HepG2 (cell line): ENCODE data around the gene FHDC1.

Source experiments
- MIER2 ChIP-seq: IDR thresholded peaks from 2 replicates; pipeline ENCODE4 v1.6.1; 2016; ENCODE audit warnings: missing biosample characterization, missing genetic modification reagents
- RBM22 ChIP-seq: fragments of 200-400 bp; formaldehyde crosslinking; optimal IDR thresholded peaks from 2 replicates; pipeline ENCODE3; 2017; ENCODE audit warnings: mild to moderate bottlenecking, low read length, moderate library complexity
- RELA ChIP-seq: sonication (generic); formaldehyde crosslinking; IDR thresholded peaks from 2 replicates; pipeline ENCODE4 v1.4.0; 2020; ENCODE audit warnings: missing genetic modification reagents
- SRY ChIP-seq: sonication (generic); formaldehyde crosslinking; IDR thresholded peaks from 2 replicates; pipeline ENCODE4 v1.8.0; 2022; ENCODE audit warnings: mild to moderate bottlenecking, missing genetic modification reagents
- TP53 ChIP-seq: sonication (generic); formaldehyde crosslinking; conservative IDR thresholded peaks from 2 replicates; pipeline ENCODE4 v1.4.0; 2020; ENCODE audit warnings: missing genetic modification reagents
- ZFP41 ChIP-seq: sonication (generic); formaldehyde crosslinking; IDR thresholded peaks from 2 replicates; pipeline ENCODE4 v1.4.0; 2020; ENCODE audit warnings: mild to moderate bottlenecking, missing genetic modification reagents, borderline replicate concordance
- ZFYVE20 ChIP-seq: sonication (generic); formaldehyde crosslinking; IDR thresholded peaks from 2 replicates; pipeline ENCODE4 v1.8.0; 2023; ENCODE audit warnings: low read depth, mild to moderate bottlenecking, moderate library complexity, missing genetic modification reagents, borderline replicate concordance
- ZNF790 ChIP-seq: sonication (generic); formaldehyde crosslinking; IDR thresholded peaks from 2 replicates; pipeline ENCODE4 v1.8.0; 2022; ENCODE audit warnings: missing genetic modification reagents, mild to moderate bottlenecking, borderline replicate concordance
- ZNF879 ChIP-seq: sonication (generic); formaldehyde crosslinking; IDR thresholded peaks from 2 replicates; pipeline ENCODE4 v1.8.1; 2023; ENCODE audit warnings: missing genetic modification reagents
- TF ChIP-seq, protein P1 (sequence below): sonication (generic); IDR thresholded peaks from 2 replicates; pipeline ENCODE4 v1.6.1; 2016; ENCODE audit warnings: low read depth, borderline replicate concordance
- TF ChIP-seq, protein P2 (sequence below): sonication (generic); formaldehyde crosslinking; IDR thresholded peaks from 2 replicates; pipeline ENCODE4 v1.5.0; 2020; ENCODE audit warnings: mild to moderate bottlenecking, missing genetic modification reagents, moderate library complexity
- TF ChIP-seq, protein P3 (sequence below): sonication (generic); formaldehyde crosslinking; IDR thresholded peaks from 2 replicates; pipeline ENCODE4 v1.4.0; 2020; ENCODE audit warnings: low read depth, mild to moderate bottlenecking, missing genetic modification reagents

DNA sequence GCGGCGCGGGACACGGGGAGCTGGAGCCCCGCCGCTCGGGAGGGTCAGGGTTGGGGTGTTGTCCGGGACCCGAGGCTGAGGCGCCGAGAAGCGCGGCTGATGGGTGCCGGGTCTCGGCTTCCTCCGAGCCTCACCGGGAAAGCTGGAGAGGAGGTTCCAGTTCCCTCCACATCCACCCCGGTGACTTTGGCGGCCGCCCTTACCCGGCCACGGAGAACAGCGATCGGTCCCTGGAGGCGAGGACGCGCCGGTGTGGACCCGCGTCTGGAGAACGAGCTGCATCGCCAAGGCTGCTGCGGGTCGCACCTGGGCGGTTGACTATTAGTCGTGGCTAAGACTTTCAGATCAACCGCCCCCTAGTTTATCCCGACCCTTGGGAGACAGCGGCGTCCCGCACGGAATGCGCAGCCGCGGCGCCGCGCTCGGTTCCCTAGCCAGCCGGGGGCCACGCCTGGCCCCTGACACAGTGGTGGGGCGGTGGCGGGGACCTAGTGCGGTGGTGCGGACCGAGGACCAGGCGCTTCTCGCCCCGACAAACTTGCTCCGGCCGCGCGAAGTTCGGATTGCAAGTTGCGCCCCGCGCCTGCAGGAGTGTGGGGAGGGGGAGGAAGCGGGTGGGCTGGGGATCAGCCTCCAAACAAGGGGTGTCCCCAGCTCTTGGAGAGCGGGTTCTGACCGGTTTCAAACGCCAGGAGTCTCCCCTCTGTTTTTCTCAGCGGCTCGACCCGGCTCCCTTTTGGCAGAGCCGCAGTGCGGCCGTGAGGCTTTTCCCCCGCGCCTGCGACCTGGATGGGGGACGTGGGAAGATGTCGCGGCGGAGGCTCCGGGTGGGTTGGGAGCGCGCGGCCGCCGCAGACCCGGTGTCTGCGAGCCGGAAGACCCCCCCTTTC, 568 bp downstream of the FHDC1 start:
- TF ChIP-seq MIER2 (CRISPR knock-in tag) (no peak), RELA (CRISPR knock-in tag) (no peak), ZFYVE20 (no peak), SRY (CRISPR knock-in tag) (no peak), RBM22 (no peak), ZNF879 (no peak), TP53 (CRISPR knock-in tag) (no peak), ZNF790 (CRISPR knock-in tag) (no peak), ZFP41 (CRISPR knock-in tag) (no peak)
- TF ChIP-seq, protein P1, sequence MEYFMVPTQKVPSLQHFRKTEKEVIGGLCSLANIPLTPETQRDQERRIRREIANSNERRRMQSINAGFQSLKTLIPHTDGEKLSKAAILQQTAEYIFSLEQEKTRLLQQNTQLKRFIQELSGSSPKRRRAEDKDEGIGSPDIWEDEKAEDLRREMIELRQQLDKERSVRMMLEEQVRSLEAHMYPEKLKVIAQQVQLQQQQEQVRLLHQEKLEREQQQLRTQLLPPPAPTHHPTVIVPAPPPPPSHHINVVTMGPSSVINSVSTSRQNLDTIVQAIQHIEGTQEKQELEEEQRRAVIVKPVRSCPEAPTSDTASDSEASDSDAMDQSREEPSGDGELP, result no peak
- TF ChIP-seq, protein P2, sequence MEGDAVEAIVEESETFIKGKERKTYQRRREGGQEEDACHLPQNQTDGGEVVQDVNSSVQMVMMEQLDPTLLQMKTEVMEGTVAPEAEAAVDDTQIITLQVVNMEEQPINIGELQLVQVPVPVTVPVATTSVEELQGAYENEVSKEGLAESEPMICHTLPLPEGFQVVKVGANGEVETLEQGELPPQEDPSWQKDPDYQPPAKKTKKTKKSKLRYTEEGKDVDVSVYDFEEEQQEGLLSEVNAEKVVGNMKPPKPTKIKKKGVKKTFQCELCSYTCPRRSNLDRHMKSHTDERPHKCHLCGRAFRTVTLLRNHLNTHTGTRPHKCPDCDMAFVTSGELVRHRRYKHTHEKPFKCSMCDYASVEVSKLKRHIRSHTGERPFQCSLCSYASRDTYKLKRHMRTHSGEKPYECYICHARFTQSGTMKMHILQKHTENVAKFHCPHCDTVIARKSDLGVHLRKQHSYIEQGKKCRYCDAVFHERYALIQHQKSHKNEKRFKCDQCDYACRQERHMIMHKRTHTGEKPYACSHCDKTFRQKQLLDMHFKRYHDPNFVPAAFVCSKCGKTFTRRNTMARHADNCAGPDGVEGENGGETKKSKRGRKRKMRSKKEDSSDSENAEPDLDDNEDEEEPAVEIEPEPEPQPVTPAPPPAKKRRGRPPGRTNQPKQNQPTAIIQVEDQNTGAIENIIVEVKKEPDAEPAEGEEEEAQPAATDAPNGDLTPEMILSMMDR, result no peak
- TF ChIP-seq, protein P3, sequence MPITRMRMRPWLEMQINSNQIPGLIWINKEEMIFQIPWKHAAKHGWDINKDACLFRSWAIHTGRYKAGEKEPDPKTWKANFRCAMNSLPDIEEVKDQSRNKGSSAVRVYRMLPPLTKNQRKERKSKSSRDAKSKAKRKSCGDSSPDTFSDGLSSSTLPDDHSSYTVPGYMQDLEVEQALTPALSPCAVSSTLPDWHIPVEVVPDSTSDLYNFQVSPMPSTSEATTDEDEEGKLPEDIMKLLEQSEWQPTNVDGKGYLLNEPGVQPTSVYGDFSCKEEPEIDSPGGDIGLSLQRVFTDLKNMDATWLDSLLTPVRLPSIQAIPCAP (CRISPR knock-in tag), result no peak
